Ramos (cell line): ENCODE measurements around the gene PNPLA5.

Experiments used
- in situ Hi-C: fragments of 300-500 bp; cut with MboI; formaldehyde crosslinking; loops from one replicate; pipeline ENCODE4 v1.14.3; 2022; ENCODE audit warnings: low sequenced_read_pairs; ENCODE audit not compliant: unreplicated experiment

Gene PNPLA5, protein sequence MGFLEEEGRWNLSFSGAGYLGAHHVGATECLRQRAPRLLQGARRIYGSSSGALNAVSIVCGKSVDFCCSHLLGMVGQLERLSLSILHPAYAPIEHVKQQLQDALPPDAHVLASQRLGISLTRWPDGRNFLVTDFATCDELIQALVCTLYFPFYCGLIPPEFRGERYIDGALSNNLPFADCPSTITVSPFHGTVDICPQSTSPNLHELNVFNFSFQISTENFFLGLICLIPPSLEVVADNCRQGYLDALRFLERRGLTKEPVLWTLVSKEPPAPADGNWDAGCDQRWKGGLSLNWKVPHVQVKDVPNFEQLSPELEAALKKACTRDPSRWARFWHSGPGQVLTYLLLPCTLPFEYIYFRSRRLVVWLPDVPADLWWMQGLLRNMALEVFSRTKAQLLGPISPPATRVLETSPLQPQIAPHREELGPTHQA

DNA sequence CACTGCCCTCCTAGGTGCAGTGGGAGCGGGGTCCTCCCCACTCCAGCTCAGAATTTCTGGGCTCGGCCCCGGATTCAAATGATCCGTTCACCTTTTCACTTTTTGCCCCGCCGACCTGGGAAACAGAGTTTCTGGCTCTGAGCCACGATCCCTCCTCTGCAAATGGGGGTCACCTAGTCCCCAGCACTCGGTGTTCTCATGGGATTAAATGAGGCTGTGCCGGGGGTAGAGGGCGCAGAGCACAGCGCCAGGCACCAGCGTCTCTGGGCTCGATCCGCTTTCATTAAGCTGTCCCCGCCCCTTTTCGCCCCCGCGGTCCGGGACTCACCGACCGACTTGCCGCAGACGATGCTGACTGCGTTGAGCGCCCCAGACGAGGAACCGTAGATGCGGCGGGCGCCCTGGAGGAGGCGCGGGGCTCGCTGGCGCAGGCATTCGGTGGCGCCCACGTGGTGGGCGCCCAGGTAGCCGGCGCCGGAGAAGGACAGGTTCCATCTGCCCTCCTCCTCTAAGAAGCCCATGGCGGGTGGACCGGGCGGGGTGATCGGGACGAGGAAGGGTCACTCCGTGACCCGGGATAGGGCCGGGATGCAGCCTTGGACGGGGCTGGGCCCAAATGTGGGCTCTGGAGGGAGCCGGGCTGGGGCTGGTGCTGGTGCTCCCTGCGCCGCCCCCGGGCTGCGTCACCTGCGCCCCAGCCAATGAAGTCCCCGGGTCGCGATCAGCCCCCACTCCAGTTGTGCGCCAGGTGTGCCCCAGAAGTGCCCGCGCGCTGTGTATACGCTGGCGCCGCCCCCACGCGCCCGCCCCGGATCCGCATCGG, at the start of gene PNPLA5:
Gene PNPLA5 (minus strand): TSS at position 654 of the 823 bp plus-strand sequence. CDS start 133 bp downstream, at position 521.
- in situ Hi-C loops: no loop called here

DNA sequence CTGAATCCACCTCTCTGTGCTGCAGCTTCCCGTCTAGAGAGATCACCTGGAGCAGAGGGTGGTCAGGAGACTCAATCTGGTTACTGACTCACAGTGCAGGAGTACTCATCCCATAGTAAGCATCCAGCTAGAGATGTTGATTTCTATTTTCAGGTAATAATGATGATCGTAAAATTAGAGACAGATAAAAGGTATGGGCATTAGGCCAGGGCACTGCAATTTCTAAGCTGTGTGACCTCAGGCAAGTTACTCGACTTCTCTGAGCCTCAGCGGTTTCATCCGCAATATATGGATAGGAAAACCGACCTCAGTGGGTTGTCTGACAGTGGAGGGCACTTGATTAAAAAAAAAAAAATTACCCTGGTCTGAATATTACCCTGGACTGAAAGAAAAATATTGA, 49.6 kb upstream of the PNPLA5 start:
- in situ Hi-C loops: no loop called here

GRCh38 chr22:43931771-43932170, 40.0 kb upstream of the PNPLA5 start:
- in situ Hi-C loops: no loop called here

DNA sequence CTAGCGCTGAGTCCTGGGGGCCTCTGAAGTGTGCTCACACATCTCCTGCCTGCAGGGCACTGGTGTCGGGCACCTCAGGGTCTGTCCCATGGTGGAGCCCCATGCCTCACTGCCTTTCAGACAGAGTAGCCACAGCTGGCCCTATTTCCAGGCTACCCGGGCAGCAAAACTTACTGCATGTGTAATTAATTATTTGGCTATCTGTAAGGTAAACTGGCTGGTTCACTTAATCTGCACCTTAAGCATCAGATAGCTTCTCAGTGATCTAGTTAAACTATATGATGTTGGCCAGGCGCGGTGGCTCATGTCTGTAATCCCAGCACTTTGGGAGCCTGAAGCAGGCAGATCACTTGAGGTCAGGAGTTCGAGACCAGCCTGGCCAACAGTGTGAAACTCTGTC, 37.1 kb upstream of the PNPLA5 start:
- in situ Hi-C loops: no loop called here

DNA sequence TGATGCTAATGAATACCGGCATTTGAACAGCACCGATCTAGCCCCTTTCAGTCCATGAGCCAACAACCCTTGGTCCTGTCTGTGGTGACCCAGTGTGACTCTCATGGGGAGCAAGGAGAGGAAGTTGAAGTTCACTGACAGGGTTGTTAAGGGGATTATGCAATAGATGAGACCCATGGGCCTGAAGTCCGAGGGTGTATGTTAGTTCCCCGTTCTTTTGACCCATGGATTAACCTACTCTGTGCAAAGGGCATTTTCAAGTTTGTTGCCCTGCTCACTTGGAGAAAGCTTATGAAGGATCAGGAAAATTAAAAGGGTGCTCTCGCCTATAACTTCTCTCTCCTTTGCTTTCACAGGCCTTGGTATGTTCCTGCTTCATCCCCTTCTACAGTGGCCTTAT, 36.7 kb upstream of the PNPLA5 start:
- in situ Hi-C loops: no loop called here

DNA sequence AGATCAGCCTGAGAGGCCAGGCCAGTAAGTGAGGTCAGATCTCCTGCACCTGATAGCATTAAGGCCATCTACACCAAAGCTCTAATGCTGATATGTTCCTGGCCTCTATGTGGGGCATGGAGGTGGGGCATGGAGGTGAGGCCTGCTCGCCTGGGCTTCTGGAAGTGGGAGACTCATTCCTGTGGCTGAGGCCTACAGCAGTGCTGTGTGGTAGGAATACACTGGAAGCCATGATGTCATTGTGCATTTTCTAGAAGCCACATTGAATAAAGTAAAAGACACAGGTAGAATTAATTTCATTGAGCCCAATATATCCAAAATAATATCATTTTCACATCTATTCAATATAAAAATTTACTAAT, 34.5 kb upstream of the PNPLA5 start:
- in situ Hi-C loops: no loop called here

DNA sequence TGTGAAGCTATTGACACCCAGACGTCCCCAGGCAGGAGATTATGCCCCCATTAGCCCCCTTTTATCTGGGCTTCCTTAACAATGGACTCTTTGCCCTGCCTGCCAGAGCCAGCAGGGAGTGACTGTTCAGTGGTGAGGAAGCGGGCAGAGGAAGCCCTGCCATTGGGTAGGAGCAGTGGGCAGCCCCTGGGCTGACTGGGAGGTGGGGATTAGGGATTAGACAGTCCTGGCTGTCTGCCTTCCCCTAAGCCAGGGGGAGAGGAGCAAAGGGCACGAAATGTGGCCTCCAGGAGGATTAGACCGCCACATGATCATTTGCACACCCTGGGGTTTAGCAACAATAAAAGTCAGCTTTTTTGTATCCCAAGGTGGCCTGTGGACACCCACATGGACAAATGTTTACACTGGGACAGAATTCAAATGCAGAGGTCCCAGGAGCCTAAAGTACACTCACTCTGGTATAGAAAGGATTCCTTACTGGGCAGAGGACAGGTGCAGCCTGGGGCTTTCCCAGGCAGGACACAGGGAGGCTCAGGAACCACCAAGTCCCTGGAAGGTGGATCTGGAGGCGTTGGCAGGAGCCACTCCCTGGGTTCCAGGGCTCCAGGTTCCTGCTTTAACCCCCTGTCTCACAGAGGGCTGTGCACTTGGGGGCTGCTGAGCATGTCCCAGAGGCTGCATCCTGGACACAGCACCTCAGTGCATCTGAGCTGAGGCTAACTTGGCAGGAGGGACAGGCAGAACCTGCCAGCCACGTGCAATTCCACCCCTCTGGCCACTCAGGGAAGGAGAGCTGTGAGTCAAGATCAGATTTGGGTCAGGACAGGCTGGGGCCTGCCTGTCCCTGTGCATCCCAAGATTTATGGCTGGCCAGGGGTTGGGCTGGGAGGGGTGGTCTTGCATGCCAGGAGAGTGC, 33.9 kb upstream of the PNPLA5 start:
- in situ Hi-C loops: no loop called here

DNA sequence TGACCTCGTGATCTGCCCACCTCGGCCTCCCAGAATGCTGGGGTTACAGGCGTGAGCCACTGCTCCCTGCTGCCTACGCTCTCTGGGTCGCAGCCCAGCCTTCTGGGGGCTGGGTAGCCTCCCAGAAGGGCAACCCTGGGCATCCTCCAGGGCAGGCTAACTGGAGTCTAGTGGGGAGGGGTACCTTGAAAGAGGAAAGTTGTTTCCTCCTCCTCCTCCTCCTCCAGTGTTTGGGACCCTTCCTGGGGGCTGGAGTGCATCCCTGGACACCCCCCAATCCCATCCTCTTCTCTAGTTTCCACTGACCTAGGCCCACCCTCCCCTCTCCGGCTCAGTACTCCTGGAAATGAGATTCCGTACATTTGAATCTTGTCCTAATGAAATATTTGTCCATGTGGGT, 33.1 kb upstream of the PNPLA5 start:
- in situ Hi-C loops: no loop called here

- in situ Hi-C loops: no loop called here
Observed at GRCh38 chr22:43923631-43924464, 32.0 kb upstream of the PNPLA5 start, which contains the start of gene PNPLA3. Gene PNPLA3 (plus strand): TSS chr22:43923805. CDS start chr22:43923912, 107 bp downstream.

DNA sequence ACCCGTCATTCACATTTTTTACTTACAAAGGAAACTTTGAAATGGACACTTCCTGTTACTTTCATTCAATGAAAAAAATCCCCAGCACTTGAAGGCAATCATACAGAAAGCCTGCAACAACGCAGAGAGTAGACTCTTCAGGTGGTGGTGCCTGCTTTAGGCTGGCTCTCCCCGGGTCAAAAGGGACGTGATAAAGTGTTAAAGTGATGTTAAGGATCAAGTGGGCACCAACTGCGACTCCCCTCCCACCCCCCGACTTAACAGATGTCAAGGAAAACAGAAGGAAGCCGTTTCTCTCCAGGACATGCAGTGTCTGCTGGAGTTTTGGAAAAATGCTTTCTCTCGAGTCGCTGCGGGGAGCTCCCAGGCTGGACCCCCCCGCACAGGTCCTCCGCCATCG, 31.4 kb upstream of the PNPLA5 start:
- in situ Hi-C loops: no loop called here

DNA sequence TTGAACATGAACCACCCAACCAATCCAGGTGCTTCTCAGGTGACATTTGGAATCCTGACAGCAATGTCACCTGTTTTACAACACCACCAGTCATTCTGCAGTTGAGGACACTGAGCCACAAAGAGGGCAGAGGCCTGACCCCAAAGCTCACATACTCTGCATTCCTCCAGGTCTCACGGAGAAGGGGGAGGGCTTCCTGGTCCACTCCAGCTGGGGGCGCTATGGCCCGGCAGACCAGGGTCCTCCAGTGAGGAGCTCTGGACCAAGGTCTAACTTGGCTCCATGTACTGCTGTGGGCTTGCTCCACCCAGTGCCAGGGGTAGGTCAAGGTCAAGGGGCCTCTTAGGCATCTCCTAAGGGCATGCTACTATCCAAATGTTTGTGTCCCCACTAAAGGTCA, 30.3 kb upstream of the PNPLA5 start:
- in situ Hi-C loops: no loop called here

DNA sequence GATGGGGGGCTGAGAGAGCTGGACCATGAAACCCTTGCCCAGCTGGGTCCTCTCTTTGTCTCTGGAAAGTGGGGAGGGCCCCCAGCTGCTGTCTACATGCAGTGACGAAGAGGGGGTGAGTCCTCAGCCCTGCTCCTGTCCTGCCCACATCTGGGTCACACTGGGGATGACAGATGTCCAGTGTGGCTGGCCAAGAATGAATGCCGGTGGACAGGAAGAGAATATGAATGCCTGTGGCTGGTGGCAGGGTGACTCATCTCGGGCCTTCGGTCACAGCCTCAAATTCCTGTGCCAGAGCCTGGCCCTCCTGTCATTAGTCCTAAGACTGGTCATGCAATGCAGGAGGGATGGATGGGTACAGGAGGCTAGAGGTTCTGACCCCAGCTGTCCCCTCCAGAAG, 29.6 kb upstream of the PNPLA5 start:
- in situ Hi-C loops: no loop called here

GRCh38 chr22:43919106-43919973, 27.5 kb upstream of the PNPLA5 start:
- in situ Hi-C loops: no loop called here

DNA sequence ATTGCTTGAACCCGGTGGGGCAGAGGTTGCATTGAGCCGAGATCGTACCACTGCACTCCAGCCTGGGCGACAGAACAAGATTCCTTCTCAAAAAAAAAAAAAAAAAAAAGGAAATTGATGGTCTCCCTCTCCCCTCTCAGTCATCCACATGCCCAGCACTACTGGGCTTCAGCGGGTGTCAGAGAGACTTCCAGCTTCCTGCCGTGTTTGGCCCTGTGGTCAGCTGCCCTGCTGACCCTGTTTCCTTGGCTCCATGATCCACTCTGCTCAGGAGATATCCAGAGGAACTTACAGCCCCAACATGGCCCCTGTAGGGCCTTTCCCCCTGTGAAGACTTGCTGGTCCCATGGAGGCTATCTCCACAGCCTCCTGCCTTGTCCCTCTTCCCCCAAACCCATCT, 25.7 kb upstream of the PNPLA5 start:
- in situ Hi-C loops: no loop called here

- in situ Hi-C loops: no loop called here
Observed at GRCh38 chr22:43911351-43911750, 19.5 kb upstream of the PNPLA5 start.

GRCh38 chr22:43910178-43910695, 18.4 kb upstream of the PNPLA5 start:
- in situ Hi-C loops: no loop called here

GRCh38 chr22:43909708-43910107, 17.9 kb upstream of the PNPLA5 start:
- in situ Hi-C loops: no loop called here

DNA sequence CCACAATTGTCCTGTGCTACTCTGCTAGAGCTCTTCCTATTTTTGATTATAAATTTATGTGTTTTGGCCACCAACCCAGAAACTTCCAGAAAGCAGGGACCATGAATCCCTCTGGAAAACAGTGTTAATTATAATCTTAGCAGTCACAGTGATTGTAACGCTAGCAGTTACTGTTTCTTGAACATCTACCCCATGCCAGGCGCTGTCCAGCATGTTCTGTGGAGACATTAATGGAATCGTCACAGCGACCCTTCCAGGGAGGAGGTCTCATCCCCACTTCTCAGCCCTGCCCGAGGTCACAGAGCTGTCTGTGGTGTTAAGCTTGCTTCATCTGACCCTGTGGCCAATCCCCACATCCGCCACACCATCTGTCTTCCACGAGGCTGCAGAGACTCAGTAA, 13.9 kb upstream of the PNPLA5 start:
- in situ Hi-C loops: no loop called here
